ENCODE results near the gene HS3ST2. TPM values are rescaled to one million over a fixed set of nuclear protein-coding genes. Genes with fewer than 3 reads are reported as not detected.

The HS3ST2 gene
- total RNA-seq, 1 donor from 2014 or later: 0.51 TPM

DNA sequence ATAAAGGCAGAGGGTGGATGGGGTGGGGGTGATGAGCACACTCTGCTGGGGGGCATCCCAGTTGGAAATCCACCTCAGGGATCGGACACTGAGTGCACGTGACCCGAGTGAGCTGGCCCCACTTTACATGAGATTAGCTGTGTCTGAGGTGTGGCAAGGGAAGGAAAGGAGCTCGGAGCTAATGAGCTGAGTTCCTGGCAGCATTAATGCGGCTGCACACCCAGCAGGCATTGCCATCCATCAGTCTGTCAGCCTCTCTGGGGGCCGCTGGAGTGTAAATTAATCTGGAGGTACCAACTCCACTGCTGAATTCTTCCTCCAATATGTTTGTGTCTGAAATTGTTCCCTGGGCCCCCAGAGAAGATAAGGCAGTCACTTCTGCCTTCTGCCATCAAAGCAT, 65.5 kb downstream of the HS3ST2 start:
- H3K9me3 Mint-ChIP-seq: no peaks in the 10 kb centered on the region
- H3K27ac Mint-ChIP-seq: no peak overlapping the region
- TF ChIP-seq, protein P1, sequence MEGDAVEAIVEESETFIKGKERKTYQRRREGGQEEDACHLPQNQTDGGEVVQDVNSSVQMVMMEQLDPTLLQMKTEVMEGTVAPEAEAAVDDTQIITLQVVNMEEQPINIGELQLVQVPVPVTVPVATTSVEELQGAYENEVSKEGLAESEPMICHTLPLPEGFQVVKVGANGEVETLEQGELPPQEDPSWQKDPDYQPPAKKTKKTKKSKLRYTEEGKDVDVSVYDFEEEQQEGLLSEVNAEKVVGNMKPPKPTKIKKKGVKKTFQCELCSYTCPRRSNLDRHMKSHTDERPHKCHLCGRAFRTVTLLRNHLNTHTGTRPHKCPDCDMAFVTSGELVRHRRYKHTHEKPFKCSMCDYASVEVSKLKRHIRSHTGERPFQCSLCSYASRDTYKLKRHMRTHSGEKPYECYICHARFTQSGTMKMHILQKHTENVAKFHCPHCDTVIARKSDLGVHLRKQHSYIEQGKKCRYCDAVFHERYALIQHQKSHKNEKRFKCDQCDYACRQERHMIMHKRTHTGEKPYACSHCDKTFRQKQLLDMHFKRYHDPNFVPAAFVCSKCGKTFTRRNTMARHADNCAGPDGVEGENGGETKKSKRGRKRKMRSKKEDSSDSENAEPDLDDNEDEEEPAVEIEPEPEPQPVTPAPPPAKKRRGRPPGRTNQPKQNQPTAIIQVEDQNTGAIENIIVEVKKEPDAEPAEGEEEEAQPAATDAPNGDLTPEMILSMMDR (conservative IDR thresholded peaks at IDR 0.05): no peak
- no peak for DNase-seq (ENCODE audit: extremely low spot score, unreplicated experiment)
- no peak overlapping the region for H3K4me3 Mint-ChIP-seq
- peaks cover 35% of the 10 kb centered on the region for H3K27me3 Mint-ChIP-seq
- no peaks in the 10 kb centered on the region for H3K36me3 Mint-ChIP-seq
- no peaks in the 10 kb centered on the region for H3K4me1 Mint-ChIP-seq (ENCODE audit: unreplicated experiment)

DNA sequence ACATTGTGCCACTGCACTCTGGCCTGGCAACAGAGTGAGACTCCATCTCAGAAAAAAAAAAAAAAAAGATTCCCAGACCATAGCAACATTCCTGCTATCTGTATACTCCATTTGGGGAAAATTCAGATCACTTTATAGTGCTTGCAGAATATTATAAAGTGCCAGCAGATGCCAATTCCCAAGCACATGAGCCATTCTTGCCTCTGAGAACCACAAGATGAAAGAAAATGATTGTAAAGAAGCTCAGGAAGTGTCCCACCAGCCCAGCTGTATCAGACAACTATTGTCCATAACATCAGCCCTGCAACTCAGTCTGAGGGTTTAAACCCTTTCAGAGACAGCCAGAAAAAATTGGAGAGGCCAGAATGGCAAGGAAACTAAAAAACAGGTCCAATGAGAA, 69.0 kb downstream of the HS3ST2 start:
- TF ChIP-seq, protein P1 (conservative IDR thresholded peaks at IDR 0.05): no peak
- H3K4me3 Mint-ChIP-seq: no peak overlapping the region

DNA sequence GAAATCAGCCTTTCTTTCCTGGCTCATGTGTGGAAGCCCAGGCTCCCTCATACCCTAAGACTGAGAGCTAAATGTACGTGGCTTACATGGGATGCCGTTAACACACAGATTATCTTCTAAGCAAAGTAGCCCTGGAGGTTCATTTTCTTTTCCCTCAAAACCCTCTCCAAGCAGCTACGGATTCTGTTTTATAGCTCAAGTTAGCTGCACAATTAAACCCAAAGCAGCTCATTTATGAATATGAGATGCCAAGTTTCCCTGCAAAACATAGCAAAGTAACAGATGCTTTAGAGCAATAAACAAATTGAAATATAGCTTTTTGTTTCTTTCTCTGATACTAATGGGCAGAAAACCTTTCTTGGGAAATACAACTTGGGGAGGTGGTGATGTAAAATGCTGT, 72.0 kb downstream of the HS3ST2 start:
- no peaks in the 10 kb centered on the region for H3K4me1 Mint-ChIP-seq (ENCODE audit: unreplicated experiment)
- TF ChIP-seq, protein P1 (conservative IDR thresholded peaks at IDR 0.05): no peak
- H3K9me3 Mint-ChIP-seq: no peaks in the 10 kb centered on the region
- no peaks in the 10 kb centered on the region for H3K36me3 Mint-ChIP-seq
- H3K4me3 Mint-ChIP-seq: no peak overlapping the region
- H3K27ac Mint-ChIP-seq: no peak overlapping the region
- no peak for DNase-seq (ENCODE audit: extremely low spot score, unreplicated experiment)
- peaks cover 17% of the 10 kb centered on the region for H3K27me3 Mint-ChIP-seq

More for the DNA sequence above, 69.0 kb downstream of the HS3ST2 start:
- Mint-ChIP-seq H3K36me3 (no peaks in the 10 kb centered on the region), H3K27me3 (peaks cover 30% of the 10 kb centered on the region), H3K9me3 (no peaks in the 10 kb centered on the region), H3K27ac (no peak overlapping the region), H3K4me1 (ENCODE audit: unreplicated experiment) (no peaks in the 10 kb centered on the region)
- DNase-seq (ENCODE audit: extremely low spot score, unreplicated experiment): no peak

DNA sequence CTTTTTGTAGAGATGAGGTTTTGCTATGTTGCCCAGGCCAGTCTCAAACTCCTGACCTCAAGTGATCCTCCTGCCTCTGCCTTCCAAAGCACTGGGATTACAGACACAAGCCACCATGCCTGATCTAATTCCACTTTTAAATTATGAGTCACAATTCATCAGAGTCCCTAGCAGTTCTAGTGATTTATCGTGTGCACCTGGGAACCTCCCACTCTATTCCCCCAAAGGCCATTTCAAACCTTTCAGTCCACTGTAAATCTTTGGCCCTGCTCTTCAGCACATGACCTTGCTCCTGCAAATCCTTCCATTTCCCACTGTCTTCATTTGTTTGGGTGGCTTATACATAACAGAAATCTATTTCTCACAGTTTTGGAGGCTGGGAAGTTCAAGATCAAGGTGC, 73.0 kb downstream of the HS3ST2 start:
- no peaks in the 10 kb centered on the region for H3K36me3 Mint-ChIP-seq
- peaks cover 13% of the 10 kb centered on the region for H3K27me3 Mint-ChIP-seq
- no peak overlapping the region for H3K27ac Mint-ChIP-seq
- H3K4me3 Mint-ChIP-seq: no peak overlapping the region
- no peaks in the 10 kb centered on the region for H3K9me3 Mint-ChIP-seq
- TF ChIP-seq, protein P1 (conservative IDR thresholded peaks at IDR 0.05): no peak
- DNase-seq (ENCODE audit: extremely low spot score, unreplicated experiment): no peak
- no peaks in the 10 kb centered on the region for H3K4me1 Mint-ChIP-seq (ENCODE audit: unreplicated experiment)

DNA sequence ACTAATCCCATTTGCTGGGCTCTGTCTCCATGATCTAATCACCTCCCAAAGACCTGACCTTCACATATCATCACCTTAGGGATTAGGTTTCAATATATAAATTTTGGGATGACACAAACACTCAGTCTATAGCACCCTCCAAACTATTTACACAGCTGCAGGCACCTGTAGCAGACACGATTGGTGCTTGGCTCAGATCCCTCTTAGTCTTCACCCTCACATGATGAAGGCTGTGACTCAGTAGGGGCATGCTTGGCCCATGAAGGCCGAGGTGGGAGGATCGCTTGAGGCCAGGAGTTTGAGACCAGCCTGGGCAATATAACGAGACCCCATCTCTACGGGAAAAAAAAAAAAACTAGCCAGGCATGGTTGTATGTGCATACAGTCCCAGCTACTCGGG, 73.5 kb downstream of the HS3ST2 start:
- TF ChIP-seq, protein P1 (conservative IDR thresholded peaks at IDR 0.05): no peak
- H3K36me3 Mint-ChIP-seq: no peaks in the 10 kb centered on the region
- H3K4me1 Mint-ChIP-seq (ENCODE audit: unreplicated experiment): no peaks in the 10 kb centered on the region

DNA sequence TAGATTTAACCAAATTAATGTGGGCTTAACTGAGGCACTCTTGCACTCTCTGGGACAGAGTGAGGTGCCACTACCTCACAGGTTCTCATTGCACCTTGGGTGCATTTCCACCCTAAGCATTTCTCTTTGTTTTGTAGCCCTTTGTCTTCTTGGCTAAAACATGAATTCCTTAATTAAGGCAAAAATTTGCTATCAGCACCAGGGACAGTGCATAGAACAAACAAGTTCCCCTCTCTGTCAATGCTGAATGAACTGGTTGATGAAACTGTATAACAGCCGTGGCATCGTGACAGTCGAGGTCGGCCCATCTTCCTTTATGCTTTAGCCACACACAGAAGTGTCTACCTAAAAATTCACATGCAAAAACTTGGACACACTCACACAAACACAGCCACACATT, 74.8 kb downstream of the HS3ST2 start:
- Mint-ChIP-seq H3K27ac (no peak overlapping the region), H3K27me3 (peaks cover 13% of the 10 kb centered on the region)

More for the DNA sequence above, 73.5 kb downstream of the HS3ST2 start:
- Mint-ChIP-seq H3K4me3 (no peak overlapping the region), H3K27me3 (peaks cover 13% of the 10 kb centered on the region), H3K9me3 (no peaks in the 10 kb centered on the region), H3K27ac (no peak overlapping the region)
- DNase-seq (ENCODE audit: extremely low spot score, unreplicated experiment): no peak

More for the DNA sequence above, 74.8 kb downstream of the HS3ST2 start:
- H3K4me3 Mint-ChIP-seq: no peak overlapping the region
- DNase-seq (ENCODE audit: extremely low spot score, unreplicated experiment): no peak
- H3K4me1 Mint-ChIP-seq (ENCODE audit: unreplicated experiment): no peaks in the 10 kb centered on the region
- H3K9me3 Mint-ChIP-seq: no peaks in the 10 kb centered on the region
- H3K36me3 Mint-ChIP-seq: no peaks in the 10 kb centered on the region
- TF ChIP-seq, protein P1 (conservative IDR thresholded peaks at IDR 0.05): no peak
